ENCODE measurements around the gene SLC22A13.

GRCh38 chr3:38268522-38268921, 2.9 kb downstream of the SLC22A13 start:
- no peak for TF ChIP-seq GLIS3 (CRISPR knock-in tag; IDR thresholded peaks at IDR 0.05)
- no peak for TF ChIP-seq RARB (CRISPR knock-in tag; IDR thresholded peaks at IDR 0.05)
- no peak for TF ChIP-seq ZNF8 (CRISPR knock-in tag; IDR thresholded peaks at IDR 0.05)
